ENCODE data around the gene ZRANB2.
A peak's percentile ranks its signal among the peaks of the same experiment; 100 is the strongest.

Gene ZRANB2

DNA sequence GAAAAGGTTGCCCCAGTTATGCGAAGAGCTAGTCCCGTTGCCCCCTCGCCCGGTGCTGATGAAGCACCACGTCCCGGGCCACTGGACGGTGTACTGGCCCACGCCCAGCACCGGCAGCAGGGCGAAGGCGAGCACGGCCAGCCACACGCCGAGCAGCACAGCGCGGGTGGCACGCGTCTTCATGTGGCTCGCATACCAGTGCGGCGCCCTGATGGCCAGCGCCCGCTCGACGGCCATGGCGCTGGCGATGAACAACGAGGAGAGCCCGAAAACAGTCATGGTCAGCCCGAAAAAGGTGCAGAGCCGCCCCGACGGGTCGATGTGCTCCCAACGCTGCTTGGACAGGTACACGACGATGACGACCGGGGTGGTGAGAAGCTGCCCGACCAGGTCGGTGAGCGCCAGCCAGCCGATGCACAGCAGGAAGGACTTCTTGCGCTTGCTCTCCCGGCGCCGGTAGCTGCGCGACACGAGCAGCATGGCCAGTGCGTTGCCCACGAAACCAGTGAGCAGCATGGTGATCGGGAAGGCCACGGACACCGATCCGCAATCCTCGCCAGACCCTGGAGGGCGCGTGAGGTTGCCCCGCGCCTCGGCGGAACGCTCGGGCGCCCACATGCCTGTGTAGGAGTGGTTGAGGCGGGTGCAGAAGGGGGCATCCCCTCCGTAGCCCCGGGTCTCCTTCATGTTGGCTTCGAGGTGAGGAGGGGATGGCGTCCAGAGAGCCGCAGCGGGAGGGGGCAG is 33.8 kb downstream of the ZRANB2 start (continued):
- TF ChIP-seq ZNF292 (tag by site-specific recombination; IDR thresholded peaks at IDR 0.05; ENCODE audit: borderline replicate concordance, low read depth): no peak
- TF ChIP-seq ZBTB44 (tag by site-specific recombination; IDR thresholded peaks at IDR 0.05): no peak
- TF ChIP-seq ZNF2 (tag by site-specific recombination; IDR thresholded peaks at IDR 0.05): peak; percentile 46; the same call in 1 of the 2 replicates
- no peak for TF ChIP-seq ZNF548 (tag by site-specific recombination; IDR thresholded peaks at IDR 0.05)
- 0 out of 2 replicates have a peak, but pooled peaks have one; percentile 17 for TF ChIP-seq YY1 (tag by site-specific recombination; IDR thresholded peaks at IDR 0.05)
- peak; percentile 79 for TF ChIP-seq ZFHX2 (tag by site-specific recombination; conservative IDR thresholded peaks at IDR 0.05)
- TF ChIP-seq EGR2 (tag by site-specific recombination; IDR thresholded peaks at IDR 0.05; ENCODE audit: low read depth): peak; percentile 5; the same call in 1 of the 2 replicates
- TF ChIP-seq ZNF837 (tag by site-specific recombination; IDR thresholded peaks at IDR 0.05): no peak
- TF ChIP-seq ZNF600 (tag by site-specific recombination; IDR thresholded peaks at IDR 0.05): peak; percentile 70
- 0 out of 2 replicates have a peak, but pooled peaks have one; percentile 56 for TF ChIP-seq ZNF777 (tag by site-specific recombination; IDR thresholded peaks at IDR 0.05; ENCODE audit: borderline replicate concordance)
- TF ChIP-seq ZBTB8A (tag by site-specific recombination; IDR thresholded peaks at IDR 0.05): peak; percentile 55; the same call in 1 of the 2 replicates
- no peak for TF ChIP-seq ZNF155 (tag by site-specific recombination; IDR thresholded peaks at IDR 0.05)
- TF ChIP-seq GLI4 (tag by site-specific recombination; IDR thresholded peaks at IDR 0.05): no peak

DNA sequence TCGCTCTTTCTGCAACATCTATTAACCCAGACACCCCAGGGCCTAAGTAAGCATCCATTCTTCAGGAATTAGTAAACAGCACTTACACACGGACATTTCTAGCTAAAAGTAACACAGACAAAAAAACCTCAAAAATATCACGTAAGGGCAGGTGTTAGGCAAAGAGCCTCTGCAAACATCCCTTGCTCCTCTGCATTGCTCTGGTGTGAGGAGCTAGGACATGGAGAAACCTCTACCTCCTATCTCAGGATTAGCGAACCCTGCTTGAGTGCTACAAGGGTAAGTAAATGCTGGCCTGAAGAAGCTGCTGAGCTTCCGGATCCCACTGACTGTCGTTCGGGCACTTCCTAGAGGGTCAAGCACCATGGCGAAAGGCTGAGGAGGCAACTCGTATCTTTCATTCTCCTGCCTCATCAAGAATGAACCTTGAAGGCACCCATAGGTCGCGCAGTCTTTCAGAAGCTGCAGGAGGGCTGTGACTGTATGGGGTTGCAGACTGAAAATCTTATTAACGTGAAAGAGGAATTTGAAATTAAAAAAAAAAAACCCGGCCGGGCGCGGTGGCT is 35.3 kb downstream of the ZRANB2 start:
- no peak overlapping the region for H3K4me3 ChIP-seq (ENCODE audit: low read depth, low read length)

DNA sequence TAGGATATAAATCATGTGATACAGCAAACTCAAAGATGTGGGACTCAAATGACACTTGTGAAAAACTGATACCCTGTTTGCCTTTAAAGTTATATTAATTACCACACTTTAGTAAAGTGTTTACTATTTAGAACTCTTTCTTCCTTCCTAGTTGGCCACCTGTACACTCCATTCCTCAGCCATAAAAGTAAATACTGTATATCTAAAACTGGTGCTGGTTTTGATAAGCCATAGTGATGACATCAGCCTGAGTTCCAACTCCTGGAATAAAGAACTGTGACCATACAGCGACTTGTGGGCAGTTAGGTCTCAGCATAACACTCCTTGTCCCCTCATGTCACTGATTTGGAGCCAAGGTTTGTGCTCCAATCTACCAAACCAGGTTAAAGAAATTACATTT is 36.0 kb downstream of the ZRANB2 start:
- no peak for TF ChIP-seq ZSCAN5A (tag by site-specific recombination; IDR thresholded peaks at IDR 0.05)
- no peak for TF ChIP-seq KLF16 (tag by site-specific recombination; IDR thresholded peaks at IDR 0.05)
- no peak for TF ChIP-seq ZSCAN16 (tag by site-specific recombination; IDR thresholded peaks at IDR 0.05)
- TF ChIP-seq GLIS2 (tag by site-specific recombination; IDR thresholded peaks at IDR 0.05): no peak
- TF ChIP-seq ZNF221 (tag by site-specific recombination; IDR thresholded peaks at IDR 0.05; ENCODE audit: borderline replicate concordance): no peak
- TF ChIP-seq ZNF169 (tag by site-specific recombination; IDR thresholded peaks at IDR 0.05): no peak
- TF ChIP-seq ZNF223 (tag by site-specific recombination; IDR thresholded peaks at IDR 0.05): no peak
- POLR2A ChIA-PET: no interaction called here

More for the DNA sequence above, 35.3 kb downstream of the ZRANB2 start:
- ChIA-PET CTCF (interaction anchor here (0.6 to 0.8 kb wide), 2 partner anchors 146 to 517 kb away, joined by 3 to 4 read pairs; no protein-coding TSS in a partner anchor), POLR2A (no interaction called here)
- Histone ChIP-seq H3K4me1 (ENCODE audit: control insufficient read depth, insufficient read depth, low read length) (no peaks in the 10 kb centered on the region), H3K27ac (ENCODE audit: extremely low read depth, low read depth, low read length) (no peak overlapping the region), H3K9me3 (ENCODE audit: control insufficient read depth, insufficient read depth, low read depth, low read length) (no peaks in the 10 kb centered on the region), H3K36me3 (ENCODE audit: control insufficient read depth in 2 of 2, insufficient read depth in 1 of 2, low read length in 2 of 2) (no peaks in the 10 kb centered on the region)
- no peak for TF ChIP-seq ZBTB44 (tag by site-specific recombination; IDR thresholded peaks at IDR 0.05)

More for the DNA sequence above, 36.0 kb downstream of the ZRANB2 start:
- CTCF ChIA-PET: interaction anchor here (0.6 kb wide), 1 partner anchor 145 kb away, joined by 4 read pairs; no protein-coding TSS in a partner anchor
- Histone ChIP-seq H3K4me1 (ENCODE audit: control insufficient read depth, insufficient read depth, low read length) (no peaks in the 10 kb centered on the region), H3K9me3 (ENCODE audit: control insufficient read depth, insufficient read depth, low read depth, low read length) (no peaks in the 10 kb centered on the region), H3K27ac (ENCODE audit: extremely low read depth, low read depth, low read length) (no peak overlapping the region), H3K4me3 (ENCODE audit: low read depth, low read length) (no peak overlapping the region), H3K36me3 (ENCODE audit: control insufficient read depth in 2 of 2, insufficient read depth in 1 of 2, low read length in 2 of 2) (no peaks in the 10 kb centered on the region)
